GM21576 (cell line): ENCODE data around the gene RGS19.

Experiments
- ATAC-seq: cut with Tn5 transposase; IDR thresholded peaks from one replicate; pipeline ENCODE4 v1.9.1; 2021; ENCODE audit warnings: mild to moderate bottlenecking, moderate library complexity; ENCODE audit not compliant: unreplicated experiment

Gene RGS19

GRCh38 chr20:64065062-64065973 is 14.0 kb downstream of the RGS19 start:
- ATAC-seq, result no peak

- no peak for ATAC-seq
Observed at GRCh38 chr20:64064145-64064698, 15.1 kb downstream of the RGS19 start.

GRCh38 chr20:64063389-64064144 is 15.8 kb downstream of the RGS19 start:
- ATAC-seq, result no peak

- ATAC-seq, result peak; percentile 48
Observed at GRCh38 chr20:64062596-64063388, 16.5 kb downstream of the RGS19 start, which contains the start of gene TCEA2. Gene TCEA2, plus strand, starts transcription at chr20:64063198. Its CDS starts 115 bp downstream, at chr20:64063313.

- no peak for ATAC-seq
Observed at GRCh38 chr20:64062276-64062595, 17.1 kb downstream of the RGS19 start.

GRCh38 chr20:64058536-64058935 is 20.8 kb downstream of the RGS19 start:
- no peak for ATAC-seq

- ATAC-seq, result no peak
Observed at GRCh38 chr20:64057628-64058498, 21.5 kb downstream of the RGS19 start.

GRCh38 chr20:64056889-64057627 is 22.3 kb downstream of the RGS19 start:
- ATAC-seq, result no peak

GRCh38 chr20:64056639-64056888 is 22.8 kb downstream of the RGS19 start:
- ATAC-seq, result no peak

- no peak for ATAC-seq
Observed at GRCh38 chr20:64055893-64056638, 23.3 kb downstream of the RGS19 start.

GRCh38 chr20:64055396-64055892 is 23.9 kb downstream of the RGS19 start:
- no peak for ATAC-seq

GRCh38 chr20:64053841-64054661 is 25.3 kb downstream of the RGS19 start:
- no peak for ATAC-seq

- no peak for ATAC-seq
Observed at GRCh38 chr20:64052987-64053840, 26.1 kb downstream of the RGS19 start.

GRCh38 chr20:64052326-64052722 is 27.0 kb downstream of the RGS19 start:
- no peak for ATAC-seq

GRCh38 chr20:64051561-64052325 is 27.6 kb downstream of the RGS19 start:
- ATAC-seq, result no peak

GRCh38 chr20:64051033-64051452 is 28.3 kb downstream of the RGS19 start:
- ATAC-seq, result no peak
